Left kidney (tissue), 1 donor: ENCODE results near the gene BRSK2. TPM values are rescaled to one million over a fixed set of nuclear protein-coding genes. Genes with fewer than 3 reads are reported as not detected.

ENCODE experiments used
- polyA plus RNA-seq: library from polyadenylated mRNA; unstranded; fragments of 120-200 nt; gene quantifications from one replicate; pipeline ENCODE4 v1.2.1, GENCODE V29; 2013; ENCODE audit not compliant: insufficient read length

BRSK2 gene
- polyA plus RNA-seq, 1 donor: 0.90 TPM

Other genes with a start within 250 kb of the BRSK2 start
- gene MUC5AC, start 232.0 kb upstream of the BRSK2 start, polyA plus RNA-seq: 0.03 TPM
- gene MUC5B, start 166.9 kb upstream of the BRSK2 start, polyA plus RNA-seq: 0.12 TPM
- gene TOLLIP, start 80.3 kb upstream of the BRSK2 start, polyA plus RNA-seq: 28.7 TPM
- gene MOB2, start 96.8 kb downstream of the BRSK2 start, polyA plus RNA-seq: 29.4 TPM
- gene DUSP8, start 182.3 kb downstream of the BRSK2 start, polyA plus RNA-seq: 3.2 TPM
- 0.35 TPM for gene KRTAP5-1, start 195.3 kb downstream of the BRSK2 start, polyA plus RNA-seq
- not detected for gene KRTAP5-2, start 208.4 kb downstream of the BRSK2 start, polyA plus RNA-seq
- gene KRTAP5-3, start 218.5 kb downstream of the BRSK2 start, polyA plus RNA-seq: not detected
- gene KRTAP5-4, start 232.2 kb downstream of the BRSK2 start, polyA plus RNA-seq: not detected
- not detected for gene KRTAP5-5, start 239.8 kb downstream of the BRSK2 start, polyA plus RNA-seq